Kidney glomerular epithelial cell (primary cell): Measurements from ENCODE around the gene TBC1D9.

Experiments used
- DNase-seq: peaks from one replicate; lab custom pipeline; 2025; lab: John Stamatoyannopoulos, UW

TBC1D9 gene

GRCh38 chr4:140720387-140721304 lies 35.5 kb downstream of the TBC1D9 start:
- DNase-seq: no peak

DNA sequence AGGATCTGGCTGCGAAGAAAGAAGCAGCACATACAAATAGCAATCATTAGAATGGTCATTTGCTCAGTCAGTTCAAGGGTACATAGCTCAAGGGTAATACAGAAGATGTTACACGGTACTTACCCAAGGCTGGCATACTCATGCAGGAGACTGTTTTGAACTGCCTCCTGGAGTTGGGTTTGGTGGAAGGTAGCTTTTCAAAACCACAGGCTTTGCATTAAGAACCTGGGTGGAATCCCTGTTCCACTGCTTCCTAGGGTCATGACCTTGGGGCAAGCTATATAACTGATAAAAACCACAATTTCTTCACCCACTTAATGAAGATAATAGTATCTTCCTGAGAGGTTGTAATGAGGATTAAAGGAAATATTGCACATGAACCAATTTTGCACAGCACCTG lies 36.5 kb downstream of the TBC1D9 start:
- DNase-seq: no peak

GRCh38 chr4:140719022-140719421 lies 37.2 kb downstream of the TBC1D9 start:
- DNase-seq: no peak

GRCh38 chr4:140718241-140718952 lies 37.8 kb downstream of the TBC1D9 start:
- DNase-seq: peak; percentile 51

DNA sequence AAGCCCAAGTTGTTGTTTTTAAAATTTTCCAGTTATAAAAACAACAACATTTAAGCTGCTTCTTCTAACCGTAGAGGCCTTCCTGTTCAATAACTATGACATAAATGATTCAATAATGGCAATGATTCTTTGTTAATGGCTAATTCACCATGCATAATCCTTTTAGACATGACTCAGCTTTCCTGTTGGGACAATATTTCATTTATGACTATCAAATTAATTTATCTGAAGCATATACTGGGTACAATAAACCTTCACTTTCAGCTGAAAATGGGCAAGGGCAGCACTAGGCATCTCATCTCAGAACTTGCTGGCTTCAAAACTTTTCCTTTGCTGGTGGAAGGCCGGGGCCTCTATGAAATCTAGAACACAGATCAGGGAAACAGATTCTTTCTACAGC lies 38.9 kb downstream of the TBC1D9 start:
- DNase-seq: no peak

- no peak for DNase-seq
These were observed 41.1 kb downstream of the TBC1D9 start for GRCh38 chr4:140715119-140715518.

- no peak for DNase-seq
These were observed 44.3 kb downstream of the TBC1D9 start for GRCh38 chr4:140711910-140712309.

DNA sequence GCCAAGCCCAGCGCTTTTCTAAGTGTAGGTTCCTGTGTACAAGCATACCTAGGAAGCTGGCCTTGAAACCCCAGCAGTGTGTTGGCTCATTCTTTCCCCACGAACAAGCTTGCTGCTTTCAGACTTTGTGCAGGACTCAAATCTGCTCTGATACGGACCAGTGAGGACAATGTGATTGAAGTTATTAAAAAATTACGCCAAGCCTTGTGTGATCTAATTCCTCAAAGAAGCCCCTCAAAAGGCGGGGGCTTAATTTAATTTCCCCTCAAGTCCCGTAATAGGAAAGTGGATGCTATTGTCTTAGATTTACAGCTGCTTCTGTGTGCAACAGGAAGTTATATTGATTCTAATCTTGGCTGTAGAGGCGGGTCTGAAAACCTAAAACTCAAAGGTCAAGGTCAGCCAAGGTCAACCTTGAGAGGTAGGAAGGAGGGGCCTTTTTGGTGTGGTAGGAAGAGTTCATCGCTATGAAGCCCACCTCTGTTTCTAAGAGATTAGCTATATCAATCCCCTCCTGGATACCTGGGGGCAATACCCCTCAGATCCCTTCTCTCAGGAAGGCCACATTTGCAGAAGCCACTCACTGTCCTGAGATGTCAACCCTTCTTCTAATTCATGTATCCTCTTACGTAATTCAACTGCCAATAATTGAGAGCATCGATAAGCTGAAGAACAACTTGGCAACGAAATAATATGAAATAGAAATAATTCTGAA lies 45.1 kb downstream of the TBC1D9 start:
- DNase-seq: no peak

DNA sequence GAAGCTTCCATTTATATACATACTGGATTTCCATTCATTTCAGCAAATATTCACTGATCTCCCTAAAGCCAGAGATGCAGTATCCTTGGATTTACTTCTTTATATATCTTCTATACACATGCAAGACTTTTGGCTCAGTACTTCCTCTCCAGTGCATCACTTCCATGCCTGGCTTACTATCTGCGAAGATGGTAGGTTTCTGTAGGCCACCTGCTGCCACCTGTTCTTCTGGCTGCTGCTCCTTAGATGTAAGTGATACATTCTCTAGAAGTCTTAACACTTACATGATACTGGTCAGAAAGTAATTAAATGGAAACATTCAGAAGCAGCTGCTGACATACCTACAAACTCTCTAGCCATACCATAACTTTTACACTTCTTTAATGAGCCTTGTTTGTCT lies 48.9 kb downstream of the TBC1D9 start:
- DNase-seq: no peak

DNA sequence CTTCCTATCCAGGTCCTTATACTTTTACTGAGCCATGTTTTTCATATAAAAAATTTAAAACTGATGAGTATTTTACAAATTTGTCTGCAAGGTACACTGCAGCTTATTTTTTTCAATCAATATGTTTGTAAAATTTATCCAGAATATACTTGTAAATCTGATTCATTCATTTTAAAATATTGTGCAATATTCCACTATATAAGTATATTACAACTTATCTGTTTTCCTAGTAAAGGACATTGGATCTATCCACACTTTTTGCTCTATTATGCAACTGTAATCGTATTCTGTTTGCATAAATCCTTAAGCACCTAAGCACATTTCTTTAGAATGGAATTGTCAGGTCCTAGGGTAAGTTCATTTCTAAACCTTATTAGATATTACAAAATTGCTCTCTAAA lies 49.5 kb downstream of the TBC1D9 start:
- DNase-seq: no peak

DNA sequence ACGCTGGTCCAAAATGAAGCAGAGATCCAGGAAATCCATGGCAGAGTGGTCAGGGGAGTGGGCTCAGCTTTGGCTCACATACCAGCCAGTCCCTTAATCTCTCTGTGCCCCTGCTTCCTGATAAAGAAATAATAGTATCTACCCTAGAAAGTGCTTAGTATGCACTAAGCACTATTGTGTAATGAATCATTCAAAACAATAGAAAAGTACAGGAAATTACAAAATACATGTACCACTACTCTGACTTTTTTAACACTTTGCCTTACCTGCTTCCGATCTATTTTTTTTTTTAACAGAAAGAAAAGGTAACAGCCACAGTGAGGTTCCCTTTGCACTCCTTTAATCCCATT lies 49.9 kb downstream of the TBC1D9 start:
- DNase-seq: no peak

DNA sequence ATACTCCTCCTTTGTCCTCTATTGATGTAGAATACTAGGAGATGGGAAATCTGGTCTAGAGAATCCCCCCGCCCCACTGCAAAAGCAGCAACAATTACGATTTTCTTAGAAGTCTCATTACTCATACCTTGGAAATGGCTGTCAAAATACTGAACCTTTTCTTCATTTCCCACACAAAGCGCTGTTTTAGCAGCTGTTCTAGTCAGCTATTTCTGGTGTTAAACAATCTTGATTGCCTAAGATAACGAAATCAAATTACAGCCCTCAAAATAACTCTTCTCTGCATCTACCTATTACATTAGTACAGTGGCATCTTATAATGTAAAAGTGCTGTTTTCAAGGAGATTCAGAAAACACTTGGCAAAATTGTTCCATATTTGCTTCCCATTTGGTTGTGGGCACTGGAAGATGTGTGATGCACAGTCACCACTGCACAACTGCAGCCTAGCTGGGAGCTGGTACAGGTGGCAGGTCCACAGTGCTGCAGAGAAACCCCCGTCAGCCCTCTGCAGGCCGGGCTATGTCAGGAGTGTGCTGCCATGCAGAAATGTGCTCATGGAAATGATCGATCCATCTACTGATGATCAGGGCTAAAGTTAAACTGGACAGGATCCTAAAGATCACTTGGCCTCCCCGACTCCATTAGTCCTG lies 50.4 kb downstream of the TBC1D9 start:
- no peak for DNase-seq

GRCh38 chr4:140704964-140705363 lies 51.2 kb downstream of the TBC1D9 start:
- DNase-seq: no peak

DNA sequence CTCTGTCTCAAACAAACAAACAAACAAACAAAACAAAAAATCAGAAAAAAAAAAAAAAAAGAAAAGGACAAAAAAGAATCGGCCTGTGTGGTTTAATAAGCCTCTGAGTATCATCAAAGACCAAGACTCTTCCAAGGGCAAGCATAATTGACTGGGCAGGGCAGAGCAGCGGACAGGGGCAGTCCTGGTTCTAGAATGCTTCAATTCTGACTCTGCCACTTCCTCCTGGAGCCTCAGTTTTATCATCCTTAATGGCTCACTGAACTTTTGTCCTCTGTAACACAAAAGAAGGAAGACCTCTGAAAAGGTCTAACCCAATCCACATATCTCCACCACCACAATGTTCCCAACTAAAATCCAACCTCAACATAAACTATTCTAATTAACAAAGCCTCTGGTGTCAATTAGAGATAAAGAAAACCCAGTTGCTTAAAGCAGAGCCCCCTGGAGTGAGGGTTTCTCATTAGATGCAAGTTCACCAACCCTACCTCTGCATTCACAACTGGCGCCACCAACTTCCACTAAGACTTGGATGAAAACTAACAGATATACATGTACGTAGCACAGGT lies 51.7 kb downstream of the TBC1D9 start:
- DNase-seq: no peak

DNA sequence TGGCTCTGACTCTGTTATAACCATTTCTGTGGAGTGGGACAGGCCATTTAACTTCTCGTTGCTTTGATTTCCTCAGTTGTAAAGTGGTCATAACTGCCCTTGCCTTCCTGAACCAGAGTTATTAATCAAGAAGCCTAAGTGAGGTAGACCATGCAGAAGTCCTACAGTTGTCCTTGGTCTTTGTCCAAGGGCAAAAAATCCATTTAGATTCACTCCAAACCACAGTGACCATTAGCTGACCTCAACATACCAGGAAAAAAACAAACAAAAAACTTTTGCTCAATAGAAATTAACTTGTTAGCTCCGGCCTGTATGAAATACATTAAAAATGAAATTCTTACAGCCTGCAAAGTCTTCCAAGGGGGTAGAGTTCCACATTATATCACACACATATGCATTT lies 52.7 kb downstream of the TBC1D9 start:
- DNase-seq: no peak

DNA sequence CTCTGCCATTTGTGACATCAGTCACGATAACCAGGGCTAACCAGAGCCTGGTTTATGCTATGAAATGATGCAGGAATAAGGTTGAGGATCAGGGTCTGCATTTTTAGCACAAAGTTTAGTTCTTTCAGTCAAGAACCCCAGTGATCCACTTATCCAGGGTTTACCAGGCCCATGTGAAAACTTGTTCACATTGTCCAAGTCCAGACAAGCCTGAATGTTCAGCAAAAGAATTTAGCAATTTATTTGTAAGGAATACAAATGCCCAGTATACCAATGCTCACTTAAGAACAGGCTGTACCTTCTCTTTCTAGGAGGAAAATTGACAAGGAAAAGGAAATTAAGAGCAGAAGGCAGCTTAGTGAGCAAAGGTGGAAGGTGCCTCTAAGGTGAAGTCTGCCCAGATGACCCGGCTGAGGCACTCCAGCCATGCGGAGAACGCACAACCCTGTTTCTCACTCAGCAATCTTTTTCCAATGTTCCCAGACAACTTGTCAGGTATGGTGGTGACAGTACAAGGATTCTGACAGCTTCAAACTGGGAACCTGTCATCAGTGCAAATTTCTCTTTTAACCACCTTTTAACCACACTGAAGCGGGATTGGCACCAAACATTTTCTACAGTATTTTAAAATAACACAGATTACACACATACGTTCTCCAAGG lies 54.0 kb downstream of the TBC1D9 start:
- DNase-seq: no peak

- no peak for DNase-seq
These were observed 55.1 kb downstream of the TBC1D9 start for GRCh38 chr4:140701071-140701470.

- DNase-seq: no peak
These were observed 58.2 kb downstream of the TBC1D9 start for GRCh38 chr4:140697709-140698560.

- DNase-seq: no peak
These were observed 60.7 kb downstream of the TBC1D9 start for GRCh38 chr4:140695483-140695882.

DNA sequence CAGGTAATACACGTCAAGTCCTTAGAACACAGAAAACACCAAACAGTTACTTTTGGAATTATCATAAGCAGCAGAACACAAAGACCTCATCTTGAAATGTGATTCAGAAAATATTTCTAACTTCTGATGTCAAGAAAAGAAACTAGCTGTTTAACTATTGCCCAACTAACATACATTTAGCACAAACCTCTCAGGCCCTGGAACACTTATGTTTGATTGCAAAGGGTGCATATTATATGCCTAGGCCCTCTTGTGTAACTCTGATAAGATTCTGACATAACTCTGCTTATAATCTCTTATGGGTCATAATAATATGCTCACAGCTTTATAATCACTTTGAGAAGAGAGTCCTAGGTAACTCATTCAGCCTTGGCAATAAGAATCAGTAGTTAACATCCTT lies 62.6 kb downstream of the TBC1D9 start:
- DNase-seq: no peak
